GM19455 (cell line): ENCODE measurements around the gene ANKRD34A.

Experiments
- ATAC-seq: cut with Tn5 transposase; IDR thresholded peaks from one replicate; pipeline ENCODE4 v1.9.1; 2021; ENCODE audit not compliant: unreplicated experiment

The ANKRD34A gene

DNA sequence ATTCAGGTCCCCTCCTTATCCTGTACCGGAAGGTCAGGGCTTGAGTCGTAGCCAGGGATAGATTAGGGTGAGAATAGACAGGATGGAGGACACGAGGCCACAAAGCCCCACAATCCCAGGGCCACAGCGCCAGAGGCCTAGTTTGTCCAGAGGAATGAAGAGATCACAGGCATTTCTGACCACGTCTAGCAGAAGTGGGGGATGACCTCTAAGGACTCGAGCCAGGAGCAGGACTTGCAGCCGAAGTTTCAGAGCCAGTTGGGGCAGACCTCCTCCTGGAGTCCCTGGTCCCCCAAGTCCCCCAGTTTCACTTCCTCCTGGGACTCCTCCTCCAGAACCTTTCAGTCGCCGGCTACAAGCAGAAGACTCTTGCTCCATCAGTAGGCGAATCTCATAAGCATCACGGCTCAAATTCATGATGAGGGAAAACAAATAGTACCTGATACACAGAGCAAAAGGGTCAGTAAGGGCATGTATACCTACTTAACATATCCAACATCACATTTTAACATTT is 52.2 kb downstream of the ANKRD34A start:
- ATAC-seq = no peak
